ENCODE measurements around the gene MRPL41. TPM values are rescaled to one million over a fixed set of nuclear protein-coding genes. Genes with fewer than 3 reads are reported as not detected.

MRPL41 gene
- total and polyA plus RNA-seq, 2 of the 13 experiments (the other 11 are each of a cell fraction or from before 2014, with no cell fraction given) = 20.9 to 54.0 TPM

DNA sequence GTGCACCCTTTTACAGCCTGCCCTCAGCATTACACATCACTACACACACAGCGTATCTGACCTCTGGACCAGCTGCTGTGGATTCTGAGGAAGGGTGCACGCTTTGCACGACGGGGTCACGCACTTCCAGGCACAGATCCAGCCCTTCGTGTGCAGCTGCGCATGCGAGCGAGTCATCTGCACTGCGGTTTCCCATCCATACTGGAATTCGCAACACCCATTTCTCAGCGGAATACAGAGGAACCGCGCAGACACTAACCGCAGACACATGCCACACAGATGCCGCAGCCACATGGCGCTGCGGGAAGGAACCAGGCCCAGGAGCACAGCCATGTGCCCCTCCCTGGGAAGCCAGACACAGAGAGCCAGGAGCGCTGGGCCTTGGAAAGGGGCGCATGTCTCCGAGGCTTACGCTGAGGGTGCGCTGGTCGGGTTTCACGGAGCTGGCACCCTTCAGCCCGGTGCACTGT is 44.9 kb upstream of the MRPL41 start (continued):
- TF ChIP-seq MTA1 (CRISPR knock-in tag; IDR thresholded peaks at IDR 0.05; ENCODE audit: borderline replicate concordance) = 0 out of 2 replicates have a peak, but pooled peaks have one; percentile 37
- TF ChIP-seq, protein P1, sequence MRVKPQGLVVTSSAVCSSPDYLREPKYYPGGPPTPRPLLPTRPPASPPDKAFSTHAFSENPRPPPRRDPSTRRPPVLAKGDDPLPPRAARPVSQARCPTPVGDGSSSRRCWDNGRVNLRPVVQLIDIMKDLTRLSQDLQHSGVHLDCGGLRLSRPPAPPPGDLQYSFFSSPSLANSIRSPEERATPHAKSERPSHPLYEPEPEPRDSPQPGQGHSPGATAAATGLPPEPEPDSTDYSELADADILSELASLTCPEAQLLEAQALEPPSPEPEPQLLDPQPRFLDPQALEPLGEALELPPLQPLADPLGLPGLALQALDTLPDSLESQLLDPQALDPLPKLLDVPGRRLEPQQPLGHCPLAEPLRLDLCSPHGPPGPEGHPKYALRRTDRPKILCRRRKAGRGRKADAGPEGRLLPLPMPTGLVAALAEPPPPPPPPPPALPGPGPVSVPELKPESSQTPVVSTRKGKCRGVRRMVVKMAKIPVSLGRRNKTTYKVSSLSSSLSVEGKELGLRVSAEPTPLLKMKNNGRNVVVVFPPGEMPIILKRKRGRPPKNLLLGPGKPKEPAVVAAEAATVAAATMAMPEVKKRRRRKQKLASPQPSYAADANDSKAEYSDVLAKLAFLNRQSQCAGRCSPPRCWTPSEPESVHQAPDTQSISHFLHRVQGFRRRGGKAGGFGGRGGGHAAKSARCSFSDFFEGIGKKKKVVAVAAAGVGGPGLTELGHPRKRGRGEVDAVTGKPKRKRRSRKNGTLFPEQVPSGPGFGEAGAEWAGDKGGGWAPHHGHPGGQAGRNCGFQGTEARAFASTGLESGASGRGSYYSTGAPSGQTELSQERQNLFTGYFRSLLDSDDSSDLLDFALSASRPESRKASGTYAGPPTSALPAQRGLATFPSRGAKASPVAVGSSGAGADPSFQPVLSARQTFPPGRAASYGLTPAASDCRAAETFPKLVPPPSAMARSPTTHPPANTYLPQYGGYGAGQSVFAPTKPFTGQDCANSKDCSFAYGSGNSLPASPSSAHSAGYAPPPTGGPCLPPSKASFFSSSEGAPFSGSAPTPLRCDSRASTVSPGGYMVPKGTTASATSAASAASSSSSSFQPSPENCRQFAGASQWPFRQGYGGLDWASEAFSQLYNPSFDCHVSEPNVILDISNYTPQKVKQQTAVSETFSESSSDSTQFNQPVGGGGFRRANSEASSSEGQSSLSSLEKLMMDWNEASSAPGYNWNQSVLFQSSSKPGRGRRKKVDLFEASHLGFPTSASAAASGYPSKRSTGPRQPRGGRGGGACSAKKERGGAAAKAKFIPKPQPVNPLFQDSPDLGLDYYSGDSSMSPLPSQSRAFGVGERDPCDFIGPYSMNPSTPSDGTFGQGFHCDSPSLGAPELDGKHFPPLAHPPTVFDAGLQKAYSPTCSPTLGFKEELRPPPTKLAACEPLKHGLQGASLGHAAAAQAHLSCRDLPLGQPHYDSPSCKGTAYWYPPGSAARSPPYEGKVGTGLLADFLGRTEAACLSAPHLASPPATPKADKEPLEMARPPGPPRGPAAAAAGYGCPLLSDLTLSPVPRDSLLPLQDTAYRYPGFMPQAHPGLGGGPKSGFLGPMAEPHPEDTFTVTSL (CRISPR knock-in tag; IDR thresholded peaks at IDR 0.05; ENCODE audit: borderline replicate concordance) = 0 out of 2 replicates have a peak, but pooled peaks have one; percentile 25
- TF ChIP-seq TAF1 (CRISPR knock-in tag; IDR thresholded peaks at IDR 0.05) = no peak
- 0 out of 2 replicates have a peak, but pooled peaks have one; percentile 26 for TF ChIP-seq FOSL2 (CRISPR knock-in tag; IDR thresholded peaks at IDR 0.05)
- TF ChIP-seq ZNF44 (CRISPR knock-in tag; IDR thresholded peaks at IDR 0.05) = no peak
- TF ChIP-seq, protein P2, sequence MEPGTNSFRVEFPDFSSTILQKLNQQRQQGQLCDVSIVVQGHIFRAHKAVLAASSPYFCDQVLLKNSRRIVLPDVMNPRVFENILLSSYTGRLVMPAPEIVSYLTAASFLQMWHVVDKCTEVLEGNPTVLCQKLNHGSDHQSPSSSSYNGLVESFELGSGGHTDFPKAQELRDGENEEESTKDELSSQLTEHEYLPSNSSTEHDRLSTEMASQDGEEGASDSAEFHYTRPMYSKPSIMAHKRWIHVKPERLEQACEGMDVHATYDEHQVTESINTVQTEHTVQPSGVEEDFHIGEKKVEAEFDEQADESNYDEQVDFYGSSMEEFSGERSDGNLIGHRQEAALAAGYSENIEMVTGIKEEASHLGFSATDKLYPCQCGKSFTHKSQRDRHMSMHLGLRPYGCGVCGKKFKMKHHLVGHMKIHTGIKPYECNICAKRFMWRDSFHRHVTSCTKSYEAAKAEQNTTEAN (CRISPR knock-in tag; conservative IDR thresholded peaks at IDR 0.05) = peak; percentile 91
- 0 out of 2 replicates have a peak, but pooled peaks have one; percentile 19 for TF ChIP-seq ZSCAN25 (CRISPR knock-in tag; IDR thresholded peaks at IDR 0.05)
- TF ChIP-seq, protein P3, sequence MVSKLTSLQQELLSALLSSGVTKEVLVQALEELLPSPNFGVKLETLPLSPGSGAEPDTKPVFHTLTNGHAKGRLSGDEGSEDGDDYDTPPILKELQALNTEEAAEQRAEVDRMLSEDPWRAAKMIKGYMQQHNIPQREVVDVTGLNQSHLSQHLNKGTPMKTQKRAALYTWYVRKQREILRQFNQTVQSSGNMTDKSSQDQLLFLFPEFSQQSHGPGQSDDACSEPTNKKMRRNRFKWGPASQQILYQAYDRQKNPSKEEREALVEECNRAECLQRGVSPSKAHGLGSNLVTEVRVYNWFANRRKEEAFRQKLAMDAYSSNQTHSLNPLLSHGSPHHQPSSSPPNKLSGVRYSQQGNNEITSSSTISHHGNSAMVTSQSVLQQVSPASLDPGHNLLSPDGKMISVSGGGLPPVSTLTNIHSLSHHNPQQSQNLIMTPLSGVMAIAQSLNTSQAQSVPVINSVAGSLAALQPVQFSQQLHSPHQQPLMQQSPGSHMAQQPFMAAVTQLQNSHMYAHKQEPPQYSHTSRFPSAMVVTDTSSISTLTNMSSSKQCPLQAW (CRISPR knock-in tag; IDR thresholded peaks at IDR 0.05) = 0 out of 2 replicates have a peak, but pooled peaks have one; percentile 15
- peak; percentile 43; the same call in 1 of the 2 replicates for TF ChIP-seq GATAD2A (CRISPR knock-in tag; IDR thresholded peaks at IDR 0.05)
- peak; percentile 72 for TF ChIP-seq BHLHE40 (IDR thresholded peaks at IDR 0.05; ENCODE audit: low read length)
- no peak for TF ChIP-seq ZNF326 (CRISPR knock-in tag; IDR thresholded peaks at IDR 0.05; ENCODE audit: borderline replicate concordance)
- TF ChIP-seq HES4 (CRISPR knock-in tag; IDR thresholded peaks at IDR 0.05; ENCODE audit: borderline replicate concordance) = peak; percentile 43; the same call in 1 of the 2 replicates
- TF ChIP-seq ZNF331 (CRISPR knock-in tag; IDR thresholded peaks at IDR 0.05) = no peak

Data from HepG2 (cell line).